Loucy (cell line): Measurements from ENCODE around the gene DRD2.

Experiments used
- H2AFZ ChIP-seq: fragments of 200-600 bp; sonication (generic); 2 replicates; pipeline ENCODE4 v1.6.0; 2016; ENCODE audit warnings: antibody characterized with exemption, mild to moderate bottlenecking, low read length, moderate library complexity
- H3F3A ChIP-seq: fragments of 200-600 bp; 2 replicates; pipeline ENCODE4 v1.6.0; 2016; ENCODE audit warnings: antibody characterized with exemption, low read depth, mild to moderate bottlenecking
- H3K27me3 ChIP-seq: fragments of 200-600 bp; sonication (generic); 2 replicates; pipeline ENCODE4 v1.6.1; 2014; ENCODE audit warnings: low read length, mild to moderate bottlenecking; ENCODE audit not compliant: insufficient read depth, poor library complexity, severe bottlenecking
- H3K36me3 ChIP-seq: fragments of 200-600 bp; sonication (generic); 2 replicates; pipeline ENCODE4 v1.6.1; 2016; ENCODE audit warnings: low read length; ENCODE audit not compliant: insufficient read depth
- H3K4me1 ChIP-seq: fragments of 200-600 bp; sonication (generic); 2 replicates; pipeline ENCODE4 v1.5.1; 2014; ENCODE audit warnings: low read length, mild to moderate bottlenecking; ENCODE audit not compliant: insufficient read depth, poor library complexity, severe bottlenecking
- H3K4me2 ChIP-seq: fragments of 200-600 bp; sonication (generic); 2 replicates; pipeline ENCODE4 v1.6.0; 2014; ENCODE audit warnings: antibody characterized with exemption, low read length, low read depth, mild to moderate bottlenecking; ENCODE audit not compliant: poor library complexity, severe bottlenecking
- H3K4me3 ChIP-seq: fragments of 200-600 bp; sonication (generic); 2 replicates; pipeline ENCODE4 v1.5.1; 2014; ENCODE audit warnings: low read length, mild to moderate bottlenecking, mixed read lengths; ENCODE audit not compliant: poor library complexity, severe bottlenecking
- H3K79me2 ChIP-seq: fragments of 200-600 bp; sonication (generic); 2 replicates; pipeline ENCODE4 v1.6.1; 2014; ENCODE audit warnings: low read length; ENCODE audit not compliant: insufficient read depth
- H3K9ac ChIP-seq: fragments of 200-600 bp; sonication (generic); 2 replicates; pipeline ENCODE4 v1.6.0; 2014; ENCODE audit warnings: mild to moderate bottlenecking, low read depth, low read length, moderate library complexity; ENCODE audit not compliant: poor library complexity, severe bottlenecking
- H3K9me2 ChIP-seq: fragments of 200-600 bp; sonication (generic); replicated peaks from 2 replicates; pipeline ENCODE4 v1.6.1; 2016; ENCODE audit warnings: low read depth, low read length, mixed read lengths
- H3K9me3 ChIP-seq: fragments of 200-600 bp; sonication (generic); 2 replicates; pipeline ENCODE4 v1.6.1; 2014; ENCODE audit warnings: mild to moderate bottlenecking, antibody characterized with exemption, low read length, low read depth; ENCODE audit not compliant: insufficient read depth
- H4K20me1 ChIP-seq: fragments of 200-600 bp; sonication (generic); 2 replicates; pipeline ENCODE4 v1.6.0; 2014; ENCODE audit warnings: antibody characterized with exemption, low read length, mild to moderate bottlenecking; ENCODE audit not compliant: insufficient read depth, poor library complexity, severe bottlenecking
- EZH2phosphoT487 ChIP-seq: fragments of 200-600 bp; IDR thresholded peaks from 2 replicates; pipeline ENCODE4 v1.6.1; 2018; ENCODE audit warnings: antibody characterized with exemption, mild to moderate bottlenecking, moderate library complexity, borderline replicate concordance
- TF ChIP-seq, protein P1 (sequence below): fragments of 200-600 bp; sonication (generic); conservative IDR thresholded peaks from 2 replicates; pipeline ENCODE4 v1.5.1; 2014; ENCODE audit warnings: mild to moderate bottlenecking, antibody characterized with exemption, low read length

DRD2 gene

DNA sequence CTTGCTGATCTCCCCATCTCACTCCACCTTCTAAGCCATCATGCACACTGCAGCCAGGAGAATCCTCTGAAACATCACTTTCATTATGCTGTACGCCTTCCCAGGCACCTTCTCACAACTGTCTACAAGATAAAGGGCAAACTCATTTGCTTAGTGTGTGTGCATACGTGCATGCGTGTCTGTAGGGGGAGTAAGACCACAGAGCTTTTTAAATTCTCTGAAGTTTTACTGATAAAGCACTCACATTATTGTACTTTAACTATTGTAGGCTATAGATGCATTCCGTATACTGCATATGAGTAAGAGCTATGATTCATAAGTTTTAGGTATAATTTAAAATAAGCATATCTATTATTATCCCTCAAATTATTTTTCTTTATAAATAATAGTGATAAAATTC lies 102.9 kb downstream of the DRD2 start:
- Histone ChIP-seq H3K4me3 (no peak overlapping the region), H3K9me2 (no peaks in the 10 kb centered on the region), H3K9ac (no peak overlapping the region), H4K20me1 (no peaks in the 10 kb centered on the region), H3K27me3 (no peaks in the 10 kb centered on the region), H2AFZ (no peak overlapping the region), H3K4me1 (no peaks in the 10 kb centered on the region), H3K36me3 (no peaks in the 10 kb centered on the region), H3K4me2 (no peak overlapping the region), H3K9me3 (no peaks in the 10 kb centered on the region), H3F3A (no peaks in the 10 kb centered on the region), H3K79me2 (no peaks in the 10 kb centered on the region)
- TF ChIP-seq, protein P1, sequence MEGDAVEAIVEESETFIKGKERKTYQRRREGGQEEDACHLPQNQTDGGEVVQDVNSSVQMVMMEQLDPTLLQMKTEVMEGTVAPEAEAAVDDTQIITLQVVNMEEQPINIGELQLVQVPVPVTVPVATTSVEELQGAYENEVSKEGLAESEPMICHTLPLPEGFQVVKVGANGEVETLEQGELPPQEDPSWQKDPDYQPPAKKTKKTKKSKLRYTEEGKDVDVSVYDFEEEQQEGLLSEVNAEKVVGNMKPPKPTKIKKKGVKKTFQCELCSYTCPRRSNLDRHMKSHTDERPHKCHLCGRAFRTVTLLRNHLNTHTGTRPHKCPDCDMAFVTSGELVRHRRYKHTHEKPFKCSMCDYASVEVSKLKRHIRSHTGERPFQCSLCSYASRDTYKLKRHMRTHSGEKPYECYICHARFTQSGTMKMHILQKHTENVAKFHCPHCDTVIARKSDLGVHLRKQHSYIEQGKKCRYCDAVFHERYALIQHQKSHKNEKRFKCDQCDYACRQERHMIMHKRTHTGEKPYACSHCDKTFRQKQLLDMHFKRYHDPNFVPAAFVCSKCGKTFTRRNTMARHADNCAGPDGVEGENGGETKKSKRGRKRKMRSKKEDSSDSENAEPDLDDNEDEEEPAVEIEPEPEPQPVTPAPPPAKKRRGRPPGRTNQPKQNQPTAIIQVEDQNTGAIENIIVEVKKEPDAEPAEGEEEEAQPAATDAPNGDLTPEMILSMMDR: no peak; the same call in 1 of the 2 replicates
- TF ChIP-seq EZH2phosphoT487: no peak

DNA sequence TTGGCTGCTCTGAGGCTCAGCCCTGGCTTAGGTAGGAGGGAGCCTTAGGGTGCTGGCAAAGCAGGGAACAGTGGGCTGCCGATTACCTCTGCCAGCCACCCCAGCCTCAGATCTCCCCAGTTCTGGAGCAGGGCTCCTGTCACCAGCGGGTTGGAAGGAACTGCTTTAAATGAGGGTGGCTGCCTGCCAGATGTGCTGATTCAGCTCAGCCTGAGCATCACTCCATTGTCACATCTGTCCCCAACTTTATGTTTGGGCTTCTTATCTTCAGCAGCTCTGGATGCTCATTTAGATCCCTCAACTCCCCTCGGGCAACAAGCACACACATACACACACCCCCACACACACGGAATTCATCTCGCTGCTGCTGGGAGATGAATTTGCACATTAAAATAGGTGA lies 104.6 kb downstream of the DRD2 start:
- no peaks in the 10 kb centered on the region for H3K9me2 ChIP-seq
- H4K20me1 ChIP-seq: no peaks in the 10 kb centered on the region
- H3K4me1 ChIP-seq: no peaks in the 10 kb centered on the region
- H3F3A ChIP-seq: no peaks in the 10 kb centered on the region
- no peak overlapping the region for H3K4me2 ChIP-seq
- H3K9ac ChIP-seq: no peak overlapping the region
- H3K79me2 ChIP-seq: no peaks in the 10 kb centered on the region
- H3K9me3 ChIP-seq: no peaks in the 10 kb centered on the region
- no peak overlapping the region for H3K4me3 ChIP-seq
- no peak overlapping the region for H2AFZ ChIP-seq
- no peaks in the 10 kb centered on the region for H3K36me3 ChIP-seq
- no peaks in the 10 kb centered on the region for H3K27me3 ChIP-seq
- TF ChIP-seq, protein P1: no peak
- no peak for TF ChIP-seq EZH2phosphoT487

GRCh38 chr11:113369411-113369810 lies 105.8 kb downstream of the DRD2 start:
- Histone ChIP-seq H3K4me1 (no peaks in the 10 kb centered on the region), H3K4me2 (no peak overlapping the region), H2AFZ (no peak overlapping the region), H3K4me3 (no peak overlapping the region), H3K36me3 (no peaks in the 10 kb centered on the region), H3K9ac (no peak overlapping the region), H3K9me3 (no peaks in the 10 kb centered on the region), H4K20me1 (no peaks in the 10 kb centered on the region), H3F3A (no peaks in the 10 kb centered on the region), H3K9me2 (no peaks in the 10 kb centered on the region), H3K79me2 (no peaks in the 10 kb centered on the region), H3K27me3 (no peaks in the 10 kb centered on the region)
- no peak for TF ChIP-seq EZH2phosphoT487
- TF ChIP-seq, protein P1: no peak
